Fibroblast of skin of right biceps (primary cell): ENCODE data around the gene MYCN.
"Not testable (repeated sequence)": the region's sequence is repeated elsewhere in the genome, so short reads cannot be mapped to it uniquely, and the experiment has no call there.

ENCODE experiments used
- DNase-seq: peaks from one replicate; pipeline ENCODE4 v3.0.0-alpha.2; 2013

Gene MYCN

GRCh38 chr2:15945909-15946705, 5.8 kb downstream of the MYCN start:
- DNase-seq: no peak

- DNase-seq: no peak
These were observed 6.6 kb downstream of the MYCN start for GRCh38 chr2:15946983-15947382.

DNA sequence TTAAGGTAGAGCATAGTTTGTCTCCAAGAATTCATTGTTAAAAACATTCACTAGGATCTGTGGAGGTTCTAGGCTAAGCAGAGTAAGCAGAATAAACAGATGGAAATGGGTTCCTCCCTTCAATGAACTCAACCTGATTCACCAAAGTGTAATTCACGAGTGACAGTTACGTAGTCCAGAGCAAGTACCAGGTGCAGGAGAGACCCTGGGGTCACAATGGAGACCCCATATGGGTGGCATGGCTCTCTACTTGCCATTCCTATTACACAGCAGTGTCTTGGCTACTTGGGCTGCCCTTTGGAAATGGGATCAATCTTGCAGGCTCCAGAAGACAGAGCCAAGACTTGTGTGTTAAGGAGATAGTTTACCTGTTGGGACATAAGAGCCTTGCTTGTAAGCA, 7.1 kb downstream of the MYCN start:
- no peak for DNase-seq

DNA sequence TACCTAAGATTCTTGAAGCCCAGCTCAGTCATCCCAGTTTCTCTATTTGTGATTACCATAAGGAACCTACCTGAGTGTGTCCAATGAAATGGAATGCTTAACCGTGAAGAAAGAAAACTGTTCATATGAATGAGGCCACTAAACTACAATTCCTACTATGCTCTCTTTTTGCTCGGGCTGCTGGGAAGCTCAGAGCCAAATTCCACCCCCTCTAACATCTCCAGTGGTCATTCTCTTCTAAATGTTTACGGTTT, 8.3 kb downstream of the MYCN start:
- DNase-seq: no peak

DNA sequence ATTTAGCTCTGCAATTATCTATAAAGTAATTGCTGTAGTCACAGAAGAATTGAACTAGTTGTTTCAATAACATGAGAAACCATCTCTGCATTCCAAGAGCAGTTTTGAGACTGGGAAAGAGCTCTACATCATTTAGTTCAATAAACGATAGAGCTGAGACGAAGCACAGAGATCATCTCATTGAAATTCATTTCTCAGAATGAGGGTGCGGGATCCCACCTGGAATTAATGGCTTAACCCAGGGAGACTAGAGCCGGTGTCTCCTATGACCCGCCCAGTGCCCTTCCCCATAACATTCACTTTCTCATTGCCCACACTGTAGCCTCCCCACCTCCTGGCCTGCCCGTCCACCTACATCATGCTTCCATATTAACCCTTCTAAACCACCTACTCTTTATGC, 8.8 kb downstream of the MYCN start:
- no peak for DNase-seq

- DNase-seq: no peak
These were observed 9.2 kb downstream of the MYCN start for GRCh38 chr2:15949551-15949950.

DNA sequence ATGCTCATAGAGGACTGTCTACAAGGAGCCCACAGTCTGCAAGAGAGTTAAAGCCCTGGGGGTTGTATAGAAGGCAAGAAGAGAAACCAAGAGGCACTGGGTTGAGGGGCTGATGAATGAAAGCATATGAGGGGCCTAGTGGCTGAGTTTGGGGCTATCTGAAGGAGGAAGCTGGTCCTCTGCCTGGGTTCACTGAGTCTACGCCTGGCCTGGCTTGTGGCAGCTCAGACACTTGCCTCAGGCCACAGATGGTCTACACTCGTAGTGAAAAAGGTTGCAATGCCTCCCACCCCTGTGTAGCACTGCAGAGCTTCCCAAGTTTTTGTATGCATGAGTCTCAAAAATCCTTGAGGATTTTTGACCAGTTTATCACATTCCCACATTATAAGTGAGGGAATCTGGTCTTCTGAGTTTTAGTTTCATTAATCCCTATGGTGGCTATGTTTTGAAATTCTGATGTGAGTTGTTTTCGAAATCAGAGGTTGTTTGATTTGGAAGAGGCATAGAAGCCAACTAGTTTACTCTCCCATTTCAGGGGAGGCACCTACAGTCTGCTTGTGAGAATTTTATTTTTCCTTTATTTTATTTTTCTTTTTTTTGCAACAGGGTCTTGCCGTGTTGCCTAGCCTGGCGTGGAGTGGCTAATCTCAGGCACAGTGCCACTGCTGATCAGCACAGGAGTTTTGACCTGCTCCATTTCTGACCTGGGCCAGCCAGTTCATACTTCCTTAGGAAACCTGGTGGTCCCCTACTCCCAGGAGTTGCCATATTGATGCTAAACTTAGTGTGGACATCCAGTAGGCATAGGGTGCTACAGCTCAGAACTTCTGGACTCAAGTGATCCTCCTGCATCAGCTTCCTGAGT, 10.0 kb downstream of the MYCN start:
- DNase-seq: no peak

DNA sequence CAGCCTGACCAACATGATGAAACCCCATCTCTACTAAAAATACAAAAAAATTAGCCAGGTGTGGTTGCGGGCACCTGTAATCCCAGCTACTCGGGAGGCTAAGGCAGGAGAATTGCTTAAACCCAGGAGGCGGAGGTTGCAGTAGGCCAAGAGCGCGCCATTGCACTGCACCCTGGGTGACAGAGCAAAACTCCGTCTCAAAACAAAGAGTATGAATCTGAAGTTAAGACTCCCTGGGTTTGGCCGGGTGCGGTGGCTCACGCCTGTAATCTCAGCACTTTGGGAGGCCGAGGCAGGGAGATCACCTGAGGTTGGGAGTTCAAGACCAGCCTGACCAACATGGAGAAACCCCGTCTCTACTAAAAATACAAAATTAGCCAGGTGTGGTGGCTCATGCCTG, 11.6 kb downstream of the MYCN start:
- DNase-seq: not testable (repeated sequence)

DNA sequence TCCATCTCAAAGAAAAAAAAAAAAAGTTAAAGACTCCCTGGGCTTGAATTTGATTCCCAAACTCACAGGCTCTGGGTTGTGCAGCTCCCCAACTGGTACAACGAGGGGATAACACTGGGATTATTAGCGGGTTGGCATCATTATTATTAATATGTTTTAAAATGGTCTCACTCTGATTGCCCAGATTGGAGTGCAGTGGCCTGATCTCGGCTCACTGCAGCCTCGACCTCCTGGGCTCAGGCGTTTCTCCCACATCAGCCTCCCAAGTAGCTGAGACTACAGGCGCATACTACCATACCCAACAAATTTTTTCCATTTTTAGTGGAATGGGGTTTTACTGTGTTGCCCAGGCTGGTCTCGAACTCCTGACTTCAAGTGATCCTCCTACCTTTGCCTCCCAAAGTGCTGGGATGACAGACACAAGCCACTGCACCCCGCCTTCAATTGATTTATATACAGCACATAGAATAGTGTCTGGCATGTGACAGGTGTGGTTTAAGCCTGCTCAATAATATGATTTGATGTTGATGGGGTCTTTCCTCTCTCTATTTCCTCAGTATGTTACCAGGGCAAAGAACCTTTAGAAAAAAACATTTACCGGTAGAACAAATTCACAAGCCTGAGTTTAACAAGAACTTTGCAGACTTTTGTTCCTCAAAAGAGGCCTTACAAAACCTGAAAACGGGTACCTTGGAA, 12.2 kb downstream of the MYCN start:
- no peak for DNase-seq

GRCh38 chr2:15953147-15953630, 12.8 kb downstream of the MYCN start:
- no peak for DNase-seq

DNA sequence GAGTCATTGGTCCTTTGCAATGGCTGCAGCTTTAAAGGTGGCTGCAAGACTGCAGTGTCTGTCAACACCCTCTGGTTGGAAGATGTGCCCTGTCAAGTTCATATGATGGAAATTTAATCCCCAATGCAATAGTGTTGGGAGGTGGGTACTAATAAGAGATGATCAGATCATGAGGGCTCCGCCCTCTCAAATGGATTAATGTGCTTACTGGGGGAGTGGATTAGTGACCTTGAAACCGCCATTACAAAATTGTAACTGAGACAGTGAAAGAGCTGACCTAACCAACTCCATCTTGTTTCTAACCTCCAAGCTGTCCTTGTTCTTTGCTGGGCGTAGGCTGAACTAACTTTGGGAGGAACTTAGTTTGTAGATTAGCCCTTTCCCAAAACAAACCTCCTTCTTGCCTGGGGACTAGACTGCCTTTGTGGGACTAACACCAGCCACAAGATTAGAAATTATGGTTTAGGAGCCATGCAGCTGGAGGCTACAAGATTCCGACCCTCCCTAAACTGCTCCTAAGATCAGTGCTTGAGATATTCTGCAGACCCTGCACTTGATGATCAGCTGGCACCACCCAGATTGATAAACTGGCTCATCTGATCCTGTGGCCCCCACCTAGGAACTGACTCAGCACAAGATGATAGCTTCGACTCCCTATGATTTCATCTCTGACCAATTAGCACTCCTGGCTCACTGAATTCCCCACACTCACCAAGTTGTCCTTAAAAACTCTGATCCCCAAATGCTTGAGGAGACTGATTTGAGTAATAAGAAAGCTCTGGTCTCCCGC, 13.7 kb downstream of the MYCN start:
- DNase-seq: no peak

GRCh38 chr2:15954761-15955160, 14.4 kb downstream of the MYCN start:
- no peak for DNase-seq

DNA sequence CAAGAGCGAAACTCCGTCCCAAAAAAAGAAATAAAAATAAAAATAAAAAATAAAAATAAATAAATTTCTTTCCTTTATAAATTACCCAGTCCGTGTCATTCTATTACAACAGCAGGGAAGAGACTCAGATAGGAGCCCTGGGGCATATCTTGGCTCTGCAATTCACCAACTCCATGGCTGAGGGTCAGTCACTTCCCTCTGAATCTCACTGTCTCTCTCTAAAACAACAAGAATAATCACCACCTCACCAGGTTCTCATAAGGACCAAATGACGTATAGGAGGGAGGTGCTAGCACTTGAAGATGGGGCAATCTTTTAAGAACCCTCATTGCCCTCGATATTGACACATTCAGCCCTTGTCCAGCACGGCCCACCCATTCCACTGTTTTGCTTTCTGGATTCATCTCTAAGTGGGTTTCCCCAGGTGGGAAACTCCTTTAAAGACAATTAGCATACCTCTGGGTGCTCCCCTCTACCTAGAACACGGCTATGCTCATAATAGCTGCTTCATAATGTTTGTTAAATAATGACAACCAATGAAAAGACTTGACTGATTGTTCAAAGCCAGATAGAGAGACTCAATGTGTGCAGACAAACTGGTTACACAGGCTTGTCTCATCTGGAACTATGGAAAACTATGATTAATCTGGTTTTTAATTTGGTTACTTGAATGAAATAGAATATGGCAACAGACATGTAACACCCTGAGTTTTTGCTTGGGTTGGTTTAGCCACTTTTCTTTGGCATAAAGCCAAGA, 15.1 kb downstream of the MYCN start:
- no peak for DNase-seq

DNA sequence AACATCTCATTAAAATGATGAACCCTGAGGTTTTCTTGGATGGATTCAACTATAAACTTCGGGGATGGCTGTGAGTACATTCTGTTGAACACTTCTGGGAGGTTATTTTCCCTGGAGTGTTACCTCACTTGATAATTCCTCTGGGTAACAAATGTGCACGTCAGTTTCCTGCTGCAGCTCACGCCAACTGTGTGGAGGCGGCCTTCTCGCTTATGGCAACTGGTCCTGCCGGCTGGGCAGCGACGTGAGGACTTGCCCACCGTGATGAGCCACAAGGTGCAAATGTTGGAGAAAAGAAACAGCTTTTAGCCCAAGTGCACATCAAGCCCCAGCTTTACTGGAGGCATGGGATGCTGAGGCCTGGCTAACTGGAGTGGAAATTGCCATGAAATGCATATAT, 15.9 kb downstream of the MYCN start:
- DNase-seq: no peak

DNA sequence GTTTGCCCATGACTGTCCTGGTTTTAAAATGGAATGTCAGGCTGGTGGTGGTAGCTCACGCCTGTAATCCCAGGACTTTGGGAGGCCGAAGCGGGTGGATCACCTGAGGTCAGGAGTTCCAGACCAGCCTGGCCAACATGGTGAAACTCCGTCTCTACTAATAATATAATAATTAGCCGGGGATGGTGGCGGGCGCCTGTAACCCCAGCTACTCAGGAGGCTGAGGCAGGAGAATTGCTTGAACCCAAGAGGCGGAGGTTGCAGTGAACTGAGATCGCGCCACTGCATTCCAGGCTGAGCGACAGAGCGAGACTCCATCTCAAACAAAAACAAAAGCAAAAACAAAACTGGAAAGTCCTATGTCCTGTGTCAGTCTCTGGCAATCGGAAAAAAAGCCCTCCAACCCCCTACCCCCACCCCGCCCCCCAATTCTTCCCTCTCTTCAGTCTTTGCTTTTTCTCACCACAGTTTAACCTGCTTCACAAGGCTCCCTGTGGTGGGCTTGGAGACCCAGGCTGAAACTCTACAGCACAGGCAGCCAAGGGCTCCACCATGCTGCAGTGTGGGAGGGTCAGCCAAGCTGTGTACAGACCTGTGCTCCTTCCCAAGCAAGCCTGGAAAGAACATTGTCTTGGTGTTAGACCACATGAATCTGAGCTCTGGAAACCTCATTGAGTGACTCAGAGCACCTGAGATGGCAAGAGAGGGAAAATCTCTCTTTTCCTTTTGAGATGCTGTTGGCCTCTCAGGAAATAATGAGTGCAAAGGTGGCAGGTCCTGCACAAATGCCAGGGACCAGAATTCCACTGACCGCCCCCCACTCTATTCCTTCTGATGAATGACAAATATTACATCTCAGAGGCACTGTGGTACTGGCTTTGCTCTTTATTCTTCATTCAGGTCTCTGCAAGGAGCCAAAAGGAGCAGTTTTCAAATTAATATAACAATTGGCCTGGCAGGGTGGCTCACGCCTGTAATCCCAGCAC, 16.7 kb downstream of the MYCN start:
- no peak for DNase-seq

DNA sequence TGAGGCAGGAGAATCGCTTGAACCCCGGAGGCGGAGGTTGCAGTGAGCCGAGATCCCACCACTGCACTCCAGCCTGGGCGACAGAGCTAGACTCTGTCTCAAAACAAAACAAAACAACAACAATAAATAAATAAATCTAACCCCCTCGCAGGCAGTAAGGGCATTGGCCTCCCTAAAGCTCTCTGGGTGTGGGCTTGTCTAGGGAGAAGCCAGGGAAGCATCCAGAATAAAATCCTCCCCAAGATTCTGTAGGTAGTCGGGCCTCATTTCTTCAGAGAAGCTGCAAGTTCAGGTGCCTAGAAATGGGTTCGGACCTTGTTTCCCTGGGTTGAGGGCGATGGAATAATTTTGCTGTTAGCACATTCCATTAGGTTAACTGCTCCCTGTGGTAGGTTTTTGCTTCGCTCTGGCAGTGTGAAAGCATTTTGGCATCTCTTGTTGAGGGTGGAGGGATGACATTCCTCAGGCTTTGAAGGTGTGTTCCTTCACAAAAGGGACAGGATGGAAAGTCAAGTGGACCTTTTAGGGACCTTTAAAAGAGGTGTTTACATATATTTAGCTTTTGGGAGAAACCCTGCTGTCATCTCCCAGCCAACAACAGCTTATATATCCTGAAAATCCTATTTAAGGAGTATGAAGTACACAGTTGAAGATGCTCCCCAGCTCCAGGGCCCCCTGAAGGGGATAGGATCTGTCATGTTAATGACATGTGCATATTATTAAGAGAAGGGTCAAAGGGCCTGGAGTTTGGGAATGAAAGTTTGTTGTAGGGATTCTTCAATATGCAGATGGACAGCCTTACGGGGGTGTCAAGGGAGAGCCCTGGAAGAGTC, 17.7 kb downstream of the MYCN start:
- DNase-seq: no peak

- no peak for DNase-seq
These were observed 19.2 kb downstream of the MYCN start for GRCh38 chr2:15959331-15960153.

DNA sequence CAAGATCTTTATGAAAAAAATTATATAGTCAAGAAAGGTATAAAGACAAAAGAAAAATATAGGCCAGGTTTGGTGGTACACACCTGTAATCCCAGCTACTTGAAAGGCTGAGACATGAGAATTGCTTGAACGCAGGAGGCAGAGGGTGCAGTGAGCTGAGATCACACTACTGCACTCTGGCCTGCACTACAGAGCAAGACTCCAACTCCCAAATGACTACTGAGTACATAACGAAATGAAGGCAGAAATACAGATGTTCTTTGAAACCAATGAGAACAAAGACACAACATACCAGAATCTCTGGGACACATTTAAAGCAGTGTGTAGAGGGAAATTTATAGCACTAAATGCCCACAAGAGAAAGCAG, 19.8 kb downstream of the MYCN start:
- DNase-seq: not testable (repeated sequence)
